CD4-positive, alpha-beta T cell (primary cell): Measurements from ENCODE around the gene FOXP4. TPM values are rescaled to one million over a fixed set of nuclear protein-coding genes. Genes with fewer than 3 reads are reported as not detected.

Experiments
- ATAC-seq: fragments of 200-7000 bp; cut with Tn5 transposase; one replicate; pipeline ENCODE4 v1.10.0; 2022; ENCODE audit warnings: mild to moderate bottlenecking; ENCODE audit not compliant: poor library complexity
- CTCF ChIA-PET: fragments of 350-600 bp; sonication (Branson Sonifier 250); formaldehyde crosslinking; loops from one replicate; lab custom pipeline; 2021; ENCODE audit warnings: antibody characterized with exemption, inconsistent platforms; lab: Charles Lee
- POLR2A ChIA-PET: fragments of 350-600 bp; sonication (Branson Sonifier 250); formaldehyde crosslinking; loops from one replicate; lab custom pipeline; 2021; ENCODE audit warnings: antibody characterized with exemption, inconsistent platforms; lab: Charles Lee
- DNase-seq, 14 experiments: peaks; one replicate each; pipeline ENCODE4 v3.0.0-alpha.2; 2013 to 2020; ENCODE audit warnings: mixed read lengths in 2 of 14
- H3K27ac ChIP-seq, 2 donors: one replicate each; pipeline versions ENCODE4 v1.5.1 to v1.7.0; 2013; ENCODE audit warnings: low read length in 2 of 2, low read depth in 1 of 2, mild to moderate bottlenecking in 1 of 2
- H3K27me3 ChIP-seq, 2 experiments: 1 replicate in 1 of 2; 2 replicates in 1 of 2; pipeline versions ENCODE4 v1.6.1 to v1.7.0; 2013; ENCODE audit warnings: low read length in 2 of 2, control low read depth in 1 of 2, mild to moderate bottlenecking in 1 of 2, moderate library complexity in 1 of 2; ENCODE audit not compliant: insufficient read depth in 2 of 2, control insufficient read depth in 1 of 2
- H3K36me3 ChIP-seq: one replicate; pipeline ENCODE4 v1.6.1; 2013; ENCODE audit warnings: low read length, control low read depth; ENCODE audit not compliant: insufficient read depth
- H3K4me1 ChIP-seq: one replicate; pipeline ENCODE4 v1.6.1; 2013; ENCODE audit warnings: low read length, control low read depth; ENCODE audit not compliant: insufficient read depth
- H3K4me3 ChIP-seq: one replicate; pipeline ENCODE4 v1.5.1; 2013; ENCODE audit warnings: mild to moderate bottlenecking, low read length, moderate library complexity
- H3K9me3 ChIP-seq, 2 experiments: 1 replicate in 1 of 2; 2 replicates in 1 of 2; pipeline versions ENCODE4 v1.6.1 to v1.7.0; 2013; ENCODE audit warnings: low read length in 2 of 2, mild to moderate bottlenecking in 2 of 2, control low read depth in 1 of 2, moderate library complexity in 1 of 2; ENCODE audit not compliant: control insufficient read depth in 1 of 2, insufficient read depth in 1 of 2
- H3K27ac Mint-ChIP-seq: one replicate; pipeline ENCODE4 v1.8.0; 2020; ENCODE audit warnings: mixed read lengths
- H3K27me3 Mint-ChIP-seq: one replicate; pipeline ENCODE4 v1.8.0; 2021; ENCODE audit warnings: mixed read lengths
- H3K36me3 Mint-ChIP-seq: one replicate; pipeline ENCODE4 v1.8.0; 2021; ENCODE audit warnings: low read depth, mixed read lengths
- H3K4me1 Mint-ChIP-seq: one replicate; pipeline ENCODE4 v1.8.0; 2021; ENCODE audit warnings: low read depth, mixed read lengths
- H3K4me3 Mint-ChIP-seq: one replicate; pipeline ENCODE4 v1.8.0; 2020; ENCODE audit warnings: mild to moderate bottlenecking, mixed read lengths
- H3K9me3 Mint-ChIP-seq: one replicate; pipeline ENCODE4 v1.8.0; 2020; ENCODE audit warnings: mixed read lengths
- intact Hi-C, 2 experiments: fragments of 100-400 bp; cut with DNase I in 1 of 2; cut with micrococcal nuclease in 1 of 2; formaldehyde crosslinking; loops; one replicate each; pipeline versions ENCODE4 v1.15.1 to v1.9.0; 2023 to 2025; cut with DNase I, micrococcal nuclease
- total RNA-seq, 174 experiments: library from RNA in 2 of 174; stranded (reverse) in 2 of 174; gene quantifications; one replicate each; pipeline ENCODE4 v1.2.3 and lab custom pipeline; 2021 to 2026
- TF ChIP-seq, protein P1 (sequence below): fragments of 200-600 bp; IDR thresholded peaks from one replicate; pipeline ENCODE4 v1.8.0; 2022; ENCODE audit warnings: antibody characterized with exemption, mild to moderate bottlenecking

Gene FOXP4
- total RNA-seq, 2 experiments from 2014 or later, result 3.7 to 3.9 TPM

DNA sequence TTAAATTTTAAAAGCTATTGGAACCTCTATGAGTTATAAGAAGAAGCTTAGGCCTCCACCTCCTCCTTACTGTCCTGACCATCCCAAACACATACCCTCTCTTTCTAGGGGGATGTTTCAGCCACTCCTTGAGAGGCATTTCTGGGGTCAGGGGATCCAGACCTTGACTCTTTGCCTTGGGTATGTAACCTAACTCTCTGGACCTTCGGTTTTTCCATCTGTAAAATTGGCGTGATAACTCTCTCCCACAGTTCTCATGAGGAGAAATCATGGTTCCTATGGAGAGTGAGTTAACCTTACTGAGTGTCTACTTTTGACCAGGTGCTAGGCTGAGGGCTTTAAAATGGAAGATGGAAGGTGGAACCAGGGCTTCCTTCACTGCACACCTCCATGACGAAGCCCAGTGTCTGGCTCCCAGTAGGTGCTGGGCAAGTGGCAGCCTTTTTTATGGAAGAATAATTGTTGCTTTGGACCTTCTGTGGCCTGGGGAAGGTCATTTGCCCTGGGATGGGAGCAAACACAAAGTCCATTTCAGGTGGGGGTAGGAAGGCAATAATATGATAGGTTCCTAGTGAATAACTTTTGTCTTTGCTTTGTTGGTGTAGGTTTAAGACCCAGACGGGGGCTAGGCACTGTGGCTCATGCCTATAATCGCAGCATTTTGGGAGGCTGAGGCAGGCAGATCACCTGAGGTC lies 18.4 kb downstream of the FOXP4 start:
- Histone ChIP-seq H3K27ac (no peak overlapping the region), H3K27me3 (no peaks in the 10 kb centered on the region), H3K9me3 (no peaks in the 10 kb centered on the region), H3K36me3 (peaks cover 15% of the 10 kb centered on the region), H3K4me3 (no peak overlapping the region), H3K4me1 (peaks cover 22% of the 10 kb centered on the region)
- ChIA-PET CTCF (no interaction called here), POLR2A (no interaction called here)
- Mint-ChIP-seq H3K36me3 (peaks cover 13% of the 10 kb centered on the region), H3K27me3 (no peaks in the 10 kb centered on the region), H3K4me1 (peaks cover 20% of the 10 kb centered on the region), H3K9me3 (no peaks in the 10 kb centered on the region), H3K4me3 (no peak overlapping the region), H3K27ac (no peak overlapping the region)
- ATAC-seq, result no peak
- no peak for DNase-seq
- TF ChIP-seq, protein P1, sequence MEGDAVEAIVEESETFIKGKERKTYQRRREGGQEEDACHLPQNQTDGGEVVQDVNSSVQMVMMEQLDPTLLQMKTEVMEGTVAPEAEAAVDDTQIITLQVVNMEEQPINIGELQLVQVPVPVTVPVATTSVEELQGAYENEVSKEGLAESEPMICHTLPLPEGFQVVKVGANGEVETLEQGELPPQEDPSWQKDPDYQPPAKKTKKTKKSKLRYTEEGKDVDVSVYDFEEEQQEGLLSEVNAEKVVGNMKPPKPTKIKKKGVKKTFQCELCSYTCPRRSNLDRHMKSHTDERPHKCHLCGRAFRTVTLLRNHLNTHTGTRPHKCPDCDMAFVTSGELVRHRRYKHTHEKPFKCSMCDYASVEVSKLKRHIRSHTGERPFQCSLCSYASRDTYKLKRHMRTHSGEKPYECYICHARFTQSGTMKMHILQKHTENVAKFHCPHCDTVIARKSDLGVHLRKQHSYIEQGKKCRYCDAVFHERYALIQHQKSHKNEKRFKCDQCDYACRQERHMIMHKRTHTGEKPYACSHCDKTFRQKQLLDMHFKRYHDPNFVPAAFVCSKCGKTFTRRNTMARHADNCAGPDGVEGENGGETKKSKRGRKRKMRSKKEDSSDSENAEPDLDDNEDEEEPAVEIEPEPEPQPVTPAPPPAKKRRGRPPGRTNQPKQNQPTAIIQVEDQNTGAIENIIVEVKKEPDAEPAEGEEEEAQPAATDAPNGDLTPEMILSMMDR, result no peak
- intact Hi-C loops, result no loop called here

DNA sequence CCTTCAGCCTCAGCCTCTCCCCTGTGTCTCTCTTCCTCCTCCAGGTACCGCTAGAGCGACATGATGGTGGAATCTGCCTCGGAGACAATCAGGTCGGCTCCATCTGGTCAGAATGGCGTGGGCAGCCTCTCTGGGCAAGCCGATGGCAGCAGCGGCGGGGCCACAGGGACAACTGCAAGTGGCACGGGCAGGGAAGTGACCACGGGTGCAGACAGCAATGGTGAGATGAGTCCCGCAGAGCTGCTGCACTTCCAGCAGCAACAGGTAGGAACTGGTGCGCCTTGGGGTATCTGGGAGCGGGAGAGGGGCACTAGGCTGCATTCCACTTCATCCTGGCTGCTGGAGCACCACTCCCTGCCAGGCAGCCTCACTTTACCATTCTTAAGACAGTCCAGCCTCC lies 19.5 kb downstream of the FOXP4 start:
- DNase-seq, result no peak
- H3K4me3 Mint-ChIP-seq, result no peak overlapping the region
- Histone ChIP-seq H3K9me3 (no peaks in the 10 kb centered on the region), H3K36me3 (peaks cover 15% of the 10 kb centered on the region), H3K4me1 (peaks cover 11% of the 10 kb centered on the region), H3K4me3 (no peak overlapping the region), H3K27ac (no peak overlapping the region), H3K27me3 (no peaks in the 10 kb centered on the region)
- H3K27me3 Mint-ChIP-seq, result no peaks in the 10 kb centered on the region
- TF ChIP-seq, protein P1, result no peak
- H3K27ac Mint-ChIP-seq, result no peak overlapping the region
- no peak for ATAC-seq
- intact Hi-C loops, result no loop called here
- ChIA-PET POLR2A (no interaction called here), CTCF (no interaction called here)
- H3K9me3 Mint-ChIP-seq, result no peaks in the 10 kb centered on the region
- peaks cover 13% of the 10 kb centered on the region for H3K36me3 Mint-ChIP-seq
- H3K4me1 Mint-ChIP-seq, result peaks cover 9% of the 10 kb centered on the region

DNA sequence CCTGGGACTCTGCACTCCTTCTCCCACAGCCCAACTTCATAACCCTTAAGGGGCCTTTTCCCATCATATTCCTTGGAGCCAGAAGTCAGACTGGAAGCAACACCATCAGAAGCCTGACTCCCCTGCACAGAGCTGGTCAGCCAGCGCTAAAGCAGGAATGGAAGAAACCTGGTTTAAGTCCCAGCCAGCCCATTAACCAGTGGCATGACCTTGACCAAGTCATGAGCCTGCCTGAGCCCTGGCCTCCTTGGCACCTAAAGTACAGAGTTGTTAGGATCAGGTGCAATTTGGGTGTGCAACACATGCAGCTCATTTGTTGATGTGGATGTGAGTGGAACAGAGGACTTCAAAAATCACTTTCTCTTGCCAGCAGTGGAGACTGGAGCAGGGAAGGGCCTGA lies 20.8 kb downstream of the FOXP4 start:
- ChIA-PET CTCF (no interaction called here), POLR2A (no interaction called here)
- H3K9me3 ChIP-seq, result no peaks in the 10 kb centered on the region
- peaks cover 15% of the 10 kb centered on the region for H3K36me3 Mint-ChIP-seq
- peaks cover 15% of the 10 kb centered on the region for H3K36me3 ChIP-seq
- no peaks in the 10 kb centered on the region for H3K27me3 ChIP-seq
- ATAC-seq (no peak), DNase-seq (no peak)
- no peak overlapping the region for H3K27ac Mint-ChIP-seq
- no peak overlapping the region for H3K4me3 Mint-ChIP-seq
- H3K27ac ChIP-seq, result no peak overlapping the region
- intact Hi-C loops, result no loop called here
- H3K4me1 Mint-ChIP-seq, result no peaks in the 10 kb centered on the region
- no peak overlapping the region for H3K4me3 ChIP-seq
- no peaks in the 10 kb centered on the region for H3K4me1 ChIP-seq
- TF ChIP-seq, protein P1, result no peak
- H3K27me3 Mint-ChIP-seq, result no peaks in the 10 kb centered on the region
- H3K9me3 Mint-ChIP-seq, result no peaks in the 10 kb centered on the region
